ENCODE measurements around the gene AR.

- no peak for TF ChIP-seq SUZ12 (IDR thresholded peaks at IDR 0.05; ENCODE audit: extremely low read depth, insufficient read depth, insufficient read length)
- no peak for TF ChIP-seq YY1 (IDR thresholded peaks at IDR 0.05; ENCODE audit: insufficient read depth, insufficient read length)
Observed at GRCh38 chrX:67619253-67619652, 75.4 kb downstream of the AR start.
